ENCODE data around the gene FAM181B. TPM values are rescaled to one million over a fixed set of nuclear protein-coding genes. Genes with fewer than 3 reads are reported as not detected.
"Not testable (repeated sequence)": the region's sequence is repeated elsewhere in the genome, so short reads cannot be mapped to it uniquely, and the experiment has no call there.

FAM181B gene
- total RNA-seq, 1 donor from 2014 or later = 5.3 TPM

DNA sequence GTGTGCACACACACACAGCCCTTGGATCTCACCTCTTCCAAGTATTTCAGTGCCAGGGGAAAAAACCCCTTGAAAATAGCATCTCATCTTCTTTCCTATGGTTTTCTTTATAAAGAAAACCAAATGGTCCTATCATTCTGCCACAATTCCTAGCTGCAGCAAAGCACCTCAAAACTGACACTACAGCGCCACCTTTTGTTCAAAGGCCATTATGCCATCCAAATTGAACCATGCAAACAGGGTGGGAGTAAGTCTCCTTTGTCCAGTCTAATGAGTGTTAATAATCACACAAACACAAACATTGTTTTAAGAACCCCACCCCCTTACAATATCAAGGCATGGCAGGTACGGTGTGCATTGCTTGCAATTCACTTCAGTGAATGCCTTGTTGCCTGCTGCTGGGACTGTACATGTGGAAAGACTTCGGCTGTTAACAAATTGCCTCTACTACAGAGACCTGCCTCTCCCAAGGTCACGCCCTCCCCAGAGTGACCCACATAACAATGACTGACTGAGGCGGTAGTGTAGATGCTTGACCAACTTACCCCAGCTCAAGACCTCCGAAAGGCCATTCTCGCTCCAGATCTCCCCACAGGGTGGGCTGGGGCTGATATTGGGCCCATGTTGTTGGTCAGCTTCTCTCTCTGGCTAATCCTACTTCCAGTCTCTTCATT lies 31.7 kb downstream of the FAM181B start:
- Mint-ChIP-seq H3K36me3 (ENCODE audit: low read depth) (no peaks in the 10 kb centered on the region), H3K27me3 (ENCODE audit: low read depth) (peaks cover 2% of the 10 kb centered on the region), H3K4me1 (no peaks in the 10 kb centered on the region), H3K27ac (ENCODE audit: unreplicated experiment) (no peak overlapping the region), H3K4me3 (no peak overlapping the region), H3K9me3 (no peaks in the 10 kb centered on the region)
- peak; percentile 59 for DNase-seq (ENCODE audit: low read depth, low spot score)
- TF ChIP-seq, protein P1, sequence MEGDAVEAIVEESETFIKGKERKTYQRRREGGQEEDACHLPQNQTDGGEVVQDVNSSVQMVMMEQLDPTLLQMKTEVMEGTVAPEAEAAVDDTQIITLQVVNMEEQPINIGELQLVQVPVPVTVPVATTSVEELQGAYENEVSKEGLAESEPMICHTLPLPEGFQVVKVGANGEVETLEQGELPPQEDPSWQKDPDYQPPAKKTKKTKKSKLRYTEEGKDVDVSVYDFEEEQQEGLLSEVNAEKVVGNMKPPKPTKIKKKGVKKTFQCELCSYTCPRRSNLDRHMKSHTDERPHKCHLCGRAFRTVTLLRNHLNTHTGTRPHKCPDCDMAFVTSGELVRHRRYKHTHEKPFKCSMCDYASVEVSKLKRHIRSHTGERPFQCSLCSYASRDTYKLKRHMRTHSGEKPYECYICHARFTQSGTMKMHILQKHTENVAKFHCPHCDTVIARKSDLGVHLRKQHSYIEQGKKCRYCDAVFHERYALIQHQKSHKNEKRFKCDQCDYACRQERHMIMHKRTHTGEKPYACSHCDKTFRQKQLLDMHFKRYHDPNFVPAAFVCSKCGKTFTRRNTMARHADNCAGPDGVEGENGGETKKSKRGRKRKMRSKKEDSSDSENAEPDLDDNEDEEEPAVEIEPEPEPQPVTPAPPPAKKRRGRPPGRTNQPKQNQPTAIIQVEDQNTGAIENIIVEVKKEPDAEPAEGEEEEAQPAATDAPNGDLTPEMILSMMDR (conservative IDR thresholded peaks at IDR 0.05) = peak; percentile 82

DNA sequence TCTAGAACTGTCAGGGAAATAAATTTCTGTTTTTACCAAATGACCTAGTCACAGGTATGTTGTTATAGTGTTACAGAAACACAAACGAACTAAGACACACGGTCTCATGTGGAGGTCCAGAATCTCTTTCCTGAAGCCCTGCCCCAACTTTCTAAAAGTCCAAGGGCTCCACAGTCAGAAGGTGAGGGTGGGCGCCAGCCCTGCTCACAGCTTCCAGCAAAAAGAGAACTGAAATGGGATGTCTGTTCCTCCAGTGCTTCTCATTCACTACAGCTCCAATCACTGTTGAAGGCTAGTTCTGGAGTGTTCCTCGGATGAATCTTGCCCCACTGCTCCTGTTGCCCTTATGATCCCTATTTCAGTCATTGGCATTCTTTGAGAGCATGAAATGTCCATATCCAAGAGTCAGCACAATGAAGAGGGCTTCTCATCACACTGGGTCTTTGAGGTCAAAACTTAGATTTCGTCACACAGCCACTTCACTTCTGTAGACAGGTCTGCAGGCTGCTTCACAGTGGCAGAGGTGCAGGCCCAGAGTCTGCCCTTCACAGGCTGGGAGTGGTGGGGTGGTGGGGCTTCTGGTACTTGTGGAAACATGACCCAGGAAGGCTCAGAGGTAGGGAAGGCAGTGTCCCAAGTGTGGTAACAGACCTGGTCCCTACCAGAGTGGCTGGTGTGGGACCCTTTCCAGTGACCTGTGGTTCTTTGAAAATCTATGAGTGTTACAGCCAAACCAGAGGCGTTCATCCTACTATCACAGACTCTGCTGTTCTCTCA lies 34.9 kb downstream of the FAM181B start:
- no peak overlapping the region for H3K4me3 Mint-ChIP-seq
- no peak overlapping the region for H3K27ac Mint-ChIP-seq (ENCODE audit: unreplicated experiment)
- H3K9me3 Mint-ChIP-seq = no peaks in the 10 kb centered on the region
- no peak for DNase-seq (ENCODE audit: low read depth, low spot score)
- H3K27me3 Mint-ChIP-seq (ENCODE audit: low read depth) = peaks cover 8% of the 10 kb centered on the region
- TF ChIP-seq, protein P1 (conservative IDR thresholded peaks at IDR 0.05) = no peak
- H3K36me3 Mint-ChIP-seq (ENCODE audit: low read depth) = no peaks in the 10 kb centered on the region
- H3K4me1 Mint-ChIP-seq = no peaks in the 10 kb centered on the region

DNA sequence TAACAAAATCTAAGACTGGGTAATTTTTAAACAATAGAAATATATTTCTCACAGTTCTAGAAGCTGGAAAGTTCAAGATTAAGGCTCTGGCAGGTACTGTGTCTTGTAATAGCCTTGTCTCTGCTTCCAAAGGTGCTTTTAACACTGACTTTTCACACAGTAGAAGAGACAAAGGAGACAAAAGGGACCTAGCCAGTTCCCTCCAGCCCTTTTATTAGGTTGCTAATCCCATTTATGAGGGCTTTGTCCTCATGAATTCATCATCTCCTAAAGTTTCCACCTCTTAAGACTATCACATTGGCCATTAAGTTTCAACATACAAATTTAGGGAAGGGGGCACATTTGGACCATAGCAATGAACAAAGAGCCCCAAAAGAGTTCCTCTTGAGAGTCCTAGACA lies 40.7 kb downstream of the FAM181B start:
- DNase-seq (ENCODE audit: low read depth, low spot score) = no peak
- peaks cover 5% of the 10 kb centered on the region for H3K4me1 Mint-ChIP-seq
- TF ChIP-seq, protein P1 (conservative IDR thresholded peaks at IDR 0.05) = no peak

DNA sequence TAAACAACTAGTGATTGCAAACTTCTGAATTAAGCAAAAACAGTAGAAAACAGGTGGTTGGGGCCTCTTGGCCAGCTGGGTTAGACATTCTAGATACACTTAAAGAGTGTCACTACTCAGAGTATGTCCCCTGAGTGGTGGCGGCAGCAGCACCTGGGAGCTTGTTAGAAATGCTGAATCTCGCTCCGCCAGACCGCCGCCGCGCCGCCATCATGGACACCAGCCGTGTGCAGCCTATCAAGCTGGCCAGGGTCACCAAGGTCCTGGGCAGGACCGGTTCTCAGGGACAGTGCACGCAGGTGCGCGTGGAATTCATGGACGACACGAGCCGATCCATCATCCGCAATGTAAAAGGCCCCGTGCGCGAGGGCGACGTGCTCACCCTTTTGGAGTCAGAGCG lies 44.3 kb downstream of the FAM181B start:
- H3K4me3 Mint-ChIP-seq; DNase-seq (ENCODE audit: low read depth, low spot score); H3K4me1 Mint-ChIP-seq; H3K9me3 Mint-ChIP-seq; H3K27ac Mint-ChIP-seq (ENCODE audit: unreplicated experiment); H3K36me3 Mint-ChIP-seq (ENCODE audit: low read depth); H3K27me3 Mint-ChIP-seq (ENCODE audit: low read depth): not testable (repeated sequence)

More for the DNA sequence above, 40.7 kb downstream of the FAM181B start:
- peaks cover 6% of the 10 kb centered on the region for H3K27me3 Mint-ChIP-seq (ENCODE audit: low read depth)
- no peak overlapping the region for H3K27ac Mint-ChIP-seq (ENCODE audit: unreplicated experiment)
- H3K9me3 Mint-ChIP-seq = peaks cover 2% of the 10 kb centered on the region
- no peak overlapping the region for H3K4me3 Mint-ChIP-seq
- no peaks in the 10 kb centered on the region for H3K36me3 Mint-ChIP-seq (ENCODE audit: low read depth)

DNA sequence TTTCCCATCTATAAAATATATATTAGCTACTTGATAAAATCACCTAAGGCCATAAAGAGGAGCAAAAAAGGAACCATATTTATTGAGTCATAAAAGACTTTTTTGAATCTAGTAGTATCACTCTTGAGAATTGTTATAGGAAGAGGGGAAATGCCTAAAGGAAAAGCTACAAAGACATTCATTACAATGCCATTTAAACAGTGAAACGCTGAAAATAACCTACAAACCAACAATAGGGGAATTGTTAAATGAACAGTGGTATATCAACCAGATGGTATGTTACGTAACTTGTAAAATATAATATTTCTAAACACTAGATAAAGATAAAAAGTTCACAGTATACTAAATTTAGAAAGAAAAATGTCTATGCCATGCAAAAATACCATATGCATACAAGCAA lies 47.5 kb downstream of the FAM181B start:
- no peaks in the 10 kb centered on the region for H3K27me3 Mint-ChIP-seq (ENCODE audit: low read depth)
- peaks cover 6% of the 10 kb centered on the region for H3K9me3 Mint-ChIP-seq
- peaks cover 3% of the 10 kb centered on the region for H3K36me3 Mint-ChIP-seq (ENCODE audit: low read depth)
- H3K27ac Mint-ChIP-seq (ENCODE audit: unreplicated experiment) = no peak overlapping the region
- DNase-seq (ENCODE audit: low read depth, low spot score) = no peak
- peaks cover 10% of the 10 kb centered on the region for H3K4me1 Mint-ChIP-seq
- TF ChIP-seq, protein P1 (conservative IDR thresholded peaks at IDR 0.05) = no peak
- no peak overlapping the region for H3K4me3 Mint-ChIP-seq

DNA sequence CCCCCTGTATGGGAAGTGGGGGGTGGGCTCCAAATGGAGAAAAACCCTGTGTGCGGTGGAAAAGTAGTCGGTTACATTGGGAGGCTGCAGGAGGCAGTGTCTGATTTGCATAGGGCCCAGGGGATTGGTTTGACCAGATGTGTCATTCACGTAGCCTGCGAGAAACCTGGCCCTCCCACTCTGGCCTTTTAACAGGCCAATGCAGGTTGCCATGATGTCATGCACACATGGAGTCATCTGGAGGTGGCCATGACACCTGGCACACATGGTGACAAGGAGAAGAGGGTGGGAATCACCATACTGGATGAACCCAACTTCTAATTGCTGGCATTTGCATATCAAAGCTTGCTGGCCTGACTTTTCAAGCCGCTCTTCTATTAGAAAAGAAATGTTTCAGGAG lies 50.6 kb downstream of the FAM181B start:
- TF ChIP-seq, protein P1 (conservative IDR thresholded peaks at IDR 0.05) = no peak
- Mint-ChIP-seq H3K4me3 (no peak overlapping the region), H3K27ac (ENCODE audit: unreplicated experiment) (no peak overlapping the region), H3K36me3 (ENCODE audit: low read depth) (peaks cover 3% of the 10 kb centered on the region), H3K9me3 (peaks cover 6% of the 10 kb centered on the region), H3K4me1 (peaks cover 10% of the 10 kb centered on the region), H3K27me3 (ENCODE audit: low read depth) (no peaks in the 10 kb centered on the region)
- DNase-seq (ENCODE audit: low read depth, low spot score) = no peak
